ENCODE measurements around the gene KRTAP10-3.
"Not testable (repeated sequence)": the region's sequence is repeated elsewhere in the genome, so short reads cannot be mapped to it uniquely, and the experiment has no call there.

Gene KRTAP10-3, protein sequence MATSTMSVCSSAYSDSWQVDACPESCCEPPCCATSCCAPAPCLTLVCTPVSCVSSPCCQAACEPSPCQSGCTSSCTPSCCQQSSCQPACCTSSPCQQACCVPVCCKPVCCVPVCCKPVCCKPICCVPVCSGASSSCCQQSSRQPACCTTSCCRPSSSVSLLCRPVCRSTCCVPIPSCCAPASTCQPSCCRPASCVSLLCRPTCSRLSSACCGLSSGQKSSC

DNA sequence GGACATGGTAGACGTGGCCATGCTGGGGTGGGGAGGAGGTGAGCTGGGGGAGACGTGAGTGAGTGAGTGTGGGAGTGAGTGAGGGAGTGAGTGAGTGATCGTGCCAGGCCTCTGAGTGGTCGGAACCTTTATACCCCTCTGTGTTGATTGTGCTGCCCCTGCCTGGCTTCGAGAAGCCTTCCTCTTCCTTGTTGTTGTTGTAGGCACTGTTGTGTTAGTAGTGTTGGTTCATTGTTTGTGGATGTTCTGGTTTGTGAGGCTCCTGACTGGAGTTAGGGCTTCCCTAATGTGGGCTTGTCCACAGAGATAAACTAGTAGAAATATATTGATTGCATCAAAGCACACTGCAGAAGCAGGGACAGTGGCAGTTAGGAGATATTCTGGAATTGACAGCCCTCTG, at the start of gene KRTAP10-3:
Gene KRTAP10-3, minus strand, starts transcription at position 101 of the 400 bp plus-strand sequence. Its CDS starts 80 bp downstream, at position 21.
- no peak for DNase-seq (ENCODE audit: low read depth in 2 of 2)

DNA sequence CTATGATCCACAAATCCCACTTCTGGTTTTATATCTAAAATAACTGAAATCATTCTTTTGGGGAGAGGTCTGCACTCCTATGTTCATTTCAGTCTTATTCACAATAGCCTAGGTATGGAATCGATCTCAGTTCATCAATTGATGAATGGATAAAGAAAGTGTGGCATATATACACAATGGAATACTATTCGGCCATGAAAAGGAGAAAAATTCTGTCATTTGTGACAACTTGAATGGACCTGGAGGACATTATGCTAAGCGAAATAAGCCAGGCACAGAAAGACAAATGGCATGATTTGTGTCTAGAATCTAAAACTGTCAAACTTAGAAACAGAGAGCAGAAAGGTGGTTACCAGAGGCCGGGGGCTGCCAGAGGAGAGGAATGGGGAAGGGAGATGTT, 47.9 kb upstream of the KRTAP10-3 start:
- no peak for DNase-seq (ENCODE audit: low read depth in 2 of 2)

DNA sequence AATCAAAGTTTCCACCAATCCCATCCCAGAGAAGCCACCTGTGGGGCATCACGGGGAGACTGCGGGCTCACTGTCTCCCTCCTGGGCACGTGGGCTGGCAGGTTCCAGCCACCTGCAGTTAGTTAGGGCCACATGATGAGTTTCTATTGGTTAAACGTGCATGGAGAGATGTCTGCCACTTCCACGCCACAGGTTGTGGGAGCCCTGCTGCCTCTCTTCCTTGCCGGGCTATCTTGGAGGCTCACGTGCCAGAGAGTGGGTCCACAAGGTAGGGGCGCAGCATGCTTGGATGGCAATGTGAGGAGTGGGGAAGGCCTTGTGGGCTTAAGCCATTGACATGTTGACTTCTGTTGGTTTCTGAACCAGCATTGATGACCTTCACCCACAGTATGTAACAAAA, 45.3 kb upstream of the KRTAP10-3 start:
- DNase-seq (ENCODE audit: low read depth in 2 of 2): no peak

DNA sequence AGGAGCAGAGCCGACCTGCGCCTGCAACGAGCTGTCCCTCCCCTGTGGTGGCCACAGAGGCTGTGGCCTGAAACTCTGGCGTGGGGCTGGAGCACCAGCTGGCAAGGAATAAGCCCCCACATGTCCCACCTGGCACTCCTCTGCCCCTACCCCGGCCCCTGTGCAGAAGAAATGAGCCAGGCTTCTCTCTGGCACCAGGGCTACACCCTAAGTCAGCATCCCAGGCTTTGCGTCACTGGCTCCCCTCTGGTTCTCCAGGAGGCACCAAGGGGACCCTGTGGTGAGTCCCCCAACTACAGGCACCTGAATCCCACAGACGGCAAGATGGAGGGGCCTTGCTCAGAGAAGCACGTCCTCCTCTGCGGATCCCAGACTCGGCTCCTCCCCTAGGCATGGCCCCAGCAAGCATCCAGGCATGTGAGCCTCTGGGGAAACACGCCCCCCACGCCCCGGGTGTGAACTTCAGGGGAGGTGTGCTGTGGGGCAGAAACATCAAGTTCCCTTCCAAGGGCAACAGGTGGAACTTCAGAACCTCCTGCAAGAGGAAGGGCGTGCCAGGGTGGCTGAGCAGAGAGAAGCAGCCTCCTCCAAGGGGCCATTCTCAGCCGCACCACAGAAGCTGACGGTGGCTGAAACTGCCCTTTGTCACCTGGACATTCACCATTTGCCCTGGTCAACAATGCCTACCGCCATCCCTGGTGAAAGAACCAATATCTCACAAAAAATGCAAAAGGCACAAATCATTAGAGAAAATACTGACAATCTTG, 44.7 kb upstream of the KRTAP10-3 start:
- DNase-seq (ENCODE audit: low read depth in 2 of 2): no peak

DNA sequence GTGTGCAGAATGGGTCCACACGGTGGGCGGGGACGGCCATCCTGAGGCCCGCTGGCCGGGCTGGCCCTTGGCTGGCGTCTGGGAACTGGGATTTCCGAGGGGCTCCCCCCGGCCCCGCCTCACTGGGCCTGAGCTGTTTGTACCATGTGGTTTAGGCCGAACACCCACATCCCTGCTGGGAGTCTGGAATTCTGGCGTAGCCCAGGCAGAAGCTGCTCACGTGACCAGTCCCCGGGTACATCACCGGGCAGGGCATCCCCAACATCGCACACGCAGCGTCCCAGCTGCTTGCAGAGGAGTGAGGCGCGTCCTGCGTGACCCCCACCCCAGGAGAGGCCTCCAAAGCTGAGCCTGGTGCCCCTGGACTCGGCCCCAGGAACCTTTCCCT, 43.9 kb upstream of the KRTAP10-3 start:
- DNase-seq (ENCODE audit: low read depth in 2 of 2): no peak

DNA sequence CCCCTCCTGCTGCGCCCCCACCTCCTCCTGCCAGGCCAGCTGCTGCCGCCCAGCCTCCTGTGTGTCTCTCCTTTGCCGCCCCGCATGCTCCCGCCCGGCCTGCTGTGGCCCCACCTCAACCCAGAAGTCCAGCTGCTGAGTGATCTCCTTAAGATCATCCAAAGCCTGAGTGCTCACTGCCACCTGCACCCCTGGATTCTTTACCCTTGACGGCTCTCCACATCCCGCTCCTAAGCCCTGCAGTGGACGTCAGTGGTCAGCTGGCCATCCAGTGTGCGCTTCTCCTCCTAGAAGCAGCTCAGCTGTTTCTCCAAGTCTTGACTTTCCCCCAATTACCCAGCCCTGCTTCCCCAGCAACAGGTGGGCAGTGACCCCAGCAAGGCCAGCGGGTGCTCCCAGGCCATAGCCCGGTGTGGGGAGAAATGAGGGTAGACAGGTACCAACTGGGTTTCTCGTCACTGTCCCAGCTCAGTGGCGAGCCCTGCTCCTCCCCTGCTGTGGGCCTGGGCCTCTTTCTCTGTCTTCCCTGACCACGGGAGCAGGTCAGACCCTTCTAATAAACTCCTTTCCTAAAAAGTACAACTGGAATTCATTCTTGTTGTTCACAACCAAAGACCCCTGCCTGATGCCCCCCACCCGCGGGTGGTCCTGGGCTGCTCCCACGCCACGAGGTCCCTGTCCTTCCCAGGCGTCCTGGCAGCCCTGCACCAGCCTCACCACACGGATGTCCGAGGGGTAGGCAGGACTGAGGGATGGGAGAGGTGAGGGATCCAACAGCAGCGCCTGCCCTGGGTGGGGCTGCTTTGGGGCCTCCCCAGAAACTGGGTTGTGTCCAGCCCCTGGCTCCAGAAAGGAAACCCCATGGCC, 43.2 kb upstream of the KRTAP10-3 start:
- no peak for DNase-seq (ENCODE audit: low read depth in 2 of 2)

DNA sequence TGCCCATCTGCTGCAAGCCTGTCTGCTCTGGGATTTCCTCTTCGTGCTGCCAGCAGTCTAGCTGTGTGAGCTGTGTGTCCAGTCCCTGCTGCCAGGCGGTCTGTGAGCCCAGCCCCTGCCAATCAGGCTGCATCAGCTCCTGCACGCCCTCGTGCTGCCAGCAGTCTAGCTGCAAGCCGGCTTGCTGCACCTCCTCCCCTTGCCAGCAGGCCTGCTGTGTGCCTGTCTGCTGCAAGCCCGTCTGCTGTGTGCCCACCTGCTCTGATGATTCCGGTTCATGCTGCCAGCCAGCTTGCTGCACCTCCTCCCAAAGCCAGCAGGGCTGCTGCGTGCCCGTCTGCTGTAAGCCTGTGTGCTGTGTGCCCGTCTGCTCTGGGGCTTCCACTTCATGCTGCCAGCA, 42.5 kb upstream of the KRTAP10-3 start:
- not testable (repeated sequence) for DNase-seq (ENCODE audit: low read depth in 2 of 2)

DNA sequence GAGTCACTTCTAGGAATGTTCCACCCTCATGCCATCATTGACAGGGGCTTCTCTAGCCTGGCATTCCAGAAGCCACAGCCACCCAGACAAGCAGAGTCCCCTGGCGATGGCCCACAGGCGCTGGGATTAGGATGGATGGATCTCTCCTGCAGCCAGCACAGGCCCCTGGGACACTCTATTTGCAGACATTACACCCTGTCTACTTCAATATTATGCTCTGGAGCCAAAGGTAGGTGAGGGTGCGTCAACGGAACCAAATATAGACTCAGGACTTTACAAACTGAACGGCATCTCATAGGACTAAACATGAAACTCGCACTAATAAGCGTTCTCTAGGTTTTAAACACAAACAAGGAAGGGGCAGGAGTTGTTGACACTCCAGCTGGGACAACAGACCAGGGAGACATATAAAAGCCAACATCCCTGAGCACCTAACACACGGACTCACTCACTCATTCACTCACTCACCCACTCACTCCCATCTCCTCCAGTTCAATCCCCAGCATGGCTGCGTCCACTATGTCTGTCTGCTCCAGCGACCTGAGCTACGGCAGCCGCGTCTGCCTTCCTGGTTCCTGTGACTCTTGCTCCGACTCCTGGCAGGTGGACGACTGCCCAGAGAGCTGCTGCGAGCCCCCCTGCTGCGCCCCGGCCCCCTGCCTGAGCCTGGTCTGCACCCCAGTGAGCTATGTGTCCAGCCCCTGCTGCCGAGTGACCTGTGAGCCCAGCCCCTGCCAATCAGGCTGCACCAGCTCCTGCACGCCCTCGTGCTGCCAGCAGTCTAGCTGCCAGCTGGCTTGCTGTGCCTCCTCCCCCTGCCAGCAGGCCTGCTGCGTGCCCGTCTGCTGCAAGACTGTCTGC, 41.8 kb upstream of the KRTAP10-3 start, which contains the start of gene KRTAP10-7:
Gene KRTAP10-7, plus strand, starts transcription at position 480 of the 861 bp plus-strand sequence. Its CDS starts 25 bp downstream, at position 505.
- not testable (repeated sequence) for DNase-seq (ENCODE audit: low read depth in 2 of 2)

DNA sequence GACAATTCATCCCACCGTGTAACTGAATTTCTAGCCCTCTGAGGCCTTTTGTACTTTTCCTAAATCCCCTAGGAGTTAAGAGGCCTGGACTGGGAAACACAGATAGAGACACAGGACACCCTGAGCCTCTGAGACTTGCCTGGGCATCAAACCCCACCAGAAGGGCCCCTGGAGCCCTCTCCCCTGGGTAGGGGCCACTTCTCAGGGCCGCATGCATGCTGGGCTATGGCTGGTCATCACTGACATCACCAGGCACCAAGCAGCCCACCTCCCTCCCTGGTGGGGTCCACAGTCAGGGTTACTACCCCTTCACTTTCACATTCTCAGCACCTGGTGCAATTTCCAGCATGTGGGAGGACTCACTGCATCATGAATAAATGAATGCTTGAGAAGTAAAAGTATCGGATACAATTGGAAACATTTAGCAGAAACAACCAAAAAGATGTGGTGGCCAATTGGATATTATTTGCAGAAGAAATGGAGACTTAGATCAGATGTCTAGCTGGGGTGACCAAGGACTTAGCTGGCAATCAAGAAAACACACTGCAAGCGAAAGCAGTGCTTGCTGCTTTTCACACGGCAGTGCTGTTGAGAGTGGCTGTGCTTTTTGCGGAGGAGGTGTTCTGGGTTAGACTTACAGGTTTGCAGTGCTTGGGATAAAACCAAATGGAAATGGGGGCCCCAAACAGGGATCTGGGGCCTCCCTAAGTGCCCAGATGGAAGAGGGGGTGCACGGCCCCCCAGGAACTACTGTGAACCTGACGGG, 40.9 kb upstream of the KRTAP10-3 start:
- no peak for DNase-seq (ENCODE audit: low read depth in 2 of 2)

DNA sequence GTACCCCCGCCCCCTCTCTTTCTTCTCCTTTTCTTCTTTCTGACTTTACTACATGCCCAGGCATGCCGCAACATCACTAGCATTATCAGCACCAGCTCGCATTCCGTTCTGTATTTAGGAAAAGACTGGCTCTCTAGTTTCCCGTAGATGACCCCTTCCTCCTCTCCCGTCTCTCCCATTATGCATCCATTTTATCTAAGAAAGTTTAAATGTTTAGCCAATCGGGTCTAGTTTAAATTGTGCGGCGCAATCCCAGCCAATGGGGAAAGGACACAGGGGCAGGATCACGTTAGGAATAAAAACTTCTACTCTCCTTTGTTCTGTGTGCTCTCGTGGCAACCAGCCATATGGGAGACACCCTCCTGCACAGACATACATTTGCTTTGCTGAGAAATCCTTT, 39.5 kb upstream of the KRTAP10-3 start:
- DNase-seq (ENCODE audit: low read depth in 2 of 2): no peak

DNA sequence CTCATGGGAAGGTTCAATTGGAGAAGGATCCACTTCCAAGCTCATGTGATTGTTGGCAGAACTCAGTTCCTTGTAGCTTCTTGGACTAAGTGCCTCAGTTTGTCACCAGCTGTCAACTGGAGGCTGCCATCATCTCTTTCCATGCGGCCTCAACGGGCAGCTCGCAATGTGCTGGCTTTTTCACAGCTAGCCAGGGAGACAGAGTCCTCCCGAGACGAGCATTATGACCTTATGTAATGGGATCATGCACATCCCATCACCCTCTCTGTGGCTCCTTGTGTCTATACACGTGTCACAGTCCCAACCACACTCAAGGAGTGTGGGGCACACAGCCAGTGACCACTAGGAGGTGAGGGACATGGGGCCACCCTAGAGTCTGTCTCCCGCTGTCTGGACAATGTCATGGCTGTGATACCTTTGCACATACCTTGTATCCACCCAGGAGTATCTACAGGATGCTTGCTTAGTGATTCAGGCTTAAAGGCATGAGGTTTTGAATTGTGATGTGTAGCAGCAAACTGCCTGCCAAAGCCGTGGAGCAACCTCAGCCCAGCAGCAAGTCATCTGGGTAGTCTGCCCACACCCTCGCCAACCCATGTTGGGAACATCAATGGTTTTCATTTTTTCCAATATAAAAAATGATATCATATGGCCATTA, 37.6 kb upstream of the KRTAP10-3 start:
- no peak for DNase-seq (ENCODE audit: low read depth in 2 of 2)

DNA sequence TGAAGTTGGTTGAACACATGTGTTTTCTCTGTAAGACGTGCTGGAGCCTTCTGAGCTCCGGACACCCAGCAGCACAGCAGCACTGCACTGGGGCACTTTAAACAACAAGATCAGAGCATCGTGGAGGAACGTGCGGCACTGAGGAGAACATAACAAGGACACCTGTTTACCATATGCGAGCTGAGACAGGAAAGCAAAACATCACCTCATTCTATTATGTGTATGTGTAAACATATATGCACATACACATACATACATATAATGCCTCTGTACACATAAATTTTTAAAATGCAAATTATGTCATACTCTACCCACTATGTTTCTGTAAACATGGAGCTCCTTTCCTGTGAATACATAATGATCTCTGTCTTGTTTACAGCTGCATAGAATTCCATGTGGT, 36.9 kb upstream of the KRTAP10-3 start:
- no peak for DNase-seq (ENCODE audit: low read depth in 2 of 2)

DNA sequence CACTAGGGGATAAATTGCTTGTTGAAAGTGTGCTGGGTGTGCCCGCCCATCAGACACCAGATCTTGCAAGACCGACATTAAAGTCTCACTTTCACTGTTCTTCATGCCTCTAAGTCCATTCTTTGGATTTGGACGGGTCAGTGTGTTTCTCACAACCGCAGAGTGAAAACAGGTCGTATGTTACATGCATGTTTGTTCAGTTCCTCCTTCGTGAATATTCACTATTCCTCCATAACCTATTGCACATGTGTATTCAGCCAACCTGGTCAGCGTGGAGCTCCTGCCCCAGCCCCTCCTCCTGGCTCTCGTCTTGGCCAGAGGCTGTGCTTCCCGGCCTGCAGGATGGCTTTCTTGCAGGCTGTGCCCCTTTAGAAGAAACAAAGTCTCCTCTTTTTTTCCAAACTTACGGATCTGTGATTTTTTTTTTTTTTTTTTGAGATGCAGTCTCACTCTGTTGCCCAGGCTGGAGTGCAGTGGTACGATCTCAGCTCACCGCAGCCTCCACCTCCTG, 35.9 kb upstream of the KRTAP10-3 start:
- no peak for DNase-seq (ENCODE audit: low read depth in 2 of 2)

DNA sequence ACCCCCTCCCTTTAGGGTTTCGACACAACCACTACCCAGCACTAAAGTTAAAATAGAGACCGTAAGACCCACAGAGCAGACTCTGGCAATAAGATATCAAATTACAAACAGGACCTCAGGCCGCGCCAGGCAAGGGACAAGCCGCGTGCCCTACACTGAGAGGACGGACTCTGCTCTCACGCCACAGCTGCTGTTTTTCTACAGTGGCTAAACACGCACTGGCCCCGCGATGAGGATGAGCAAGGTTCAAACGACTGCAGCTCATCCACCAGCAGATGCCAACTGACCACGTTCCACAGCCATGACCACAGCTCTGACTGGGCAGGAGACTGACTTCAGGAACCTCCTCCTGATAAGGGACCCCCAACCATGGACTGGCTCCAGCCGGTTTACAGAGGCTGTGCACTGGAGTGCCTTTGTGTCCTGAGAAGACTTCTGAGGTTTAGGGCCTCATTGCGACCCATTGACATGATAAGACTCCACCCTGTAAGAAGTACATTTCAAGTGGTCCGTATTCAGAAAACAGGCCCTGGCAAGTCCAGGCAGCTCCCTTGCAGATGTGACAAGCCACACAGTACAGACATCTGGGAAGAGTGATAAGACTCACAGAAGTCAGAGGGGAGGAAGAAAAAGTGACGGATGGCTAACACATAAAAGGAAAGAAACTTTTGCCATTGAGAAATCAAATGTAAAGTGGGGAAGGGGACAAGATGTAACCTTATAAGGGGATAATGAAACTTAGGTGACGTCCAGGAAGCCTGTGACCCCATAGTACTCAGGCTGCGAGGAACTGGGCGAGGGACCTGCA, 35.2 kb upstream of the KRTAP10-3 start:
- DNase-seq (ENCODE audit: low read depth in 2 of 2): no peak

DNA sequence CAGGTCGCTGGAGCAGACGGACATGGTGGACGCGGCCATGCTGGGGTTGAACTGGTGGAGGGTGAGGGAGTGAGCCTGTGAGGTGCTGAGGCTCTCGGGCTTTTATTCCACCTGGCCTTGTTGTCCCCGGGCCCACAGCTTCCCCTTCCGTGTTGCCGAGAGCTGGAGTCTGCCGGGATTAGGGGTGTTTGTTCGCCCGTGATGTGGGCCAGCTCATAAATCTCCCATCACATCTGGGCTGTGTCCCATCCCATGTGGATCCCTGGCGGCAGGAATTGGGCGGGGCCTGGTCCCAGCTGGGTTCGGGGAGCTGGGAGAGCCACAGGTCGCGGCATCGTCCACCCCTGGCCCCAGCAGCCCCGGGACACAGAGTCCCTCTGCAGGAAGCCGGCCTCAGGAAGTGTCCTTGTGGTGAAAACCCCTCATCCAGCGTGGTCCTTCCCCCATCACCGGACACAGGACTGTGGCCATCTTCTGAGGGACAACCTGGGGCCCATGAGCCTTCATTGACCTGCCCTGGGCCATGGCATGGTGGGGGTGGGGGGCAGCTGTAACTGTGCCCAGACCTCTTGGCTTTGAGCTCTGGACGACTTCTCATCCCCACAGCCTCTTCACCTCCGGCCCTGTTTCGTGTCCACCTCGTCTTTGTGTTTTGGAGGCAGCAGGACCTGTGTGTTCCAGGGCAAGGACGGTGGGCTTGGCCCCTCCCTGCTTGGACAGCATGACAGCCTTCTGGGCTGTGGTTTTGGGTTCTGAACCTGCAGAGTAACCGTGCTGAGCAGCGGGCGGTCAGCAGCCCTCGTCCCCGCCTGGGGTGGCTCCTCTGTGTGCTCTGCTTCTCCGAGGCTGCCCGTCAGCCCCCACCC, 34.1 kb upstream of the KRTAP10-3 start, which contains the start of gene KRTAP10-6:
Gene KRTAP10-6, minus strand, starts transcription at position 60 of the 866 bp plus-strand sequence. Its CDS starts 21 bp downstream, at position 39.
- DNase-seq (ENCODE audit: low read depth in 2 of 2): no peak

DNA sequence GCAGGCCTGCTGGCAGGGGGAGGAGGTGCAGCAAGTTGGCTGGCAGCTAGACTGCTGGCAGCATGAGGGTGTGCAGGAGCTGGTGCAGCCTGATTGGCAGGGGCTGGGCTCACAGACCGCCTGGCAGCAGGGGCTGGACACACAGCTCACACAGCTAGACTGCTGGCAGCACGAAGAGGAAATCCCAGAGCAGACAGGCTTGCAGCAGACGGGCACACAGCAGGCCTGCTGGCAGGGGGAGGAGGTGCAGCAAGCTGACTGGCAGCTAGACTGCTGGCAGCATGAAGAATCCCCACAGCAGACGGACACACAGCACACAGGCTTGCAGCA, 33.2 kb upstream of the KRTAP10-3 start:
- not testable (repeated sequence) for DNase-seq (ENCODE audit: low read depth in 2 of 2)

DNA sequence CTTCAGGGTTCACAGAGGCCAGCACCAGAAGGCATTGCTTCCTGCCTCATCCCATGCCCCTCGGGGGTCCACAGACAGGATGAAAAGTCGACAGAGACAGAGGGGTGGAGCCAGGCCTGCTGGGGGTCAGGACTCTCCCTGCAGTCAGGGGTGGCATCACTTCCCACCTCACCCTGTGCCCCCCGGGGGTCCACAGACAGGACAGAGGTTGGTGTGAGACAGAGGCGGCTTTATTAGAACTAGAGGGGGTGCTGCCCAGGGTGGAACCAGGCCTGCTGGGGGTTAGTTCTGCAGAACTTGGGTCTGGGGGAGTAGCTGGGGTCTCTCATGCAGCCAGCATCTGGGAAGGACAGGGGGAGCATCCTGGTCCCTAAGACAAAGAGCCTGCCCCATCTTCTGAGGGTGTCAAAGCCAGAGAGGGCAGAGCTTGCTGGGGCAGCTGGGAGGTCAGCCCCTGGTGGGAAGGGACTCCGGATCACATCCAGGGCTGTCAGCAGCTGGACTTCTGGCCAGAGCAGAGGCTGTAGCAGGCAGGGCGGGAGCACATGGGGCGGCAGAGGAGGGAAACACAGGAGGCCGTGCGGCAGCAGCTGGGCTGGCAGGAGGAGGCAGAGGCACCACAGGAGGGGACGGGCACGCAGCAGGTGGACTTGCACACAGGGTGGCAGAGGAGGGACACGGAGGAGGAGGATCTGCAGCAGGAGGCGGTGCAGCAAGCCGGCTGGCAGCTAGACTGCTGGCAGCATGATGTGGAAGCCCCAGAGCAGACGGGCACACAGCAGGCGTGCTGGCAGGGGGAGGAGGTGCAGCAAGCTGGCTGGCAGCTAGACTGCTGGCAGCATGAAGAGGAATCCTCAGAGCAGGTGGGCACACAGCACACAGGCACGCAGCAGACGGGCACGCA, 32.6 kb upstream of the KRTAP10-3 start:
- DNase-seq (ENCODE audit: low read depth in 2 of 2): not testable (repeated sequence)
